ENCODE results near the gene PFKFB4.

GRCh38 chr3:48528754-48529153, 27.8 kb downstream of the PFKFB4 start:
- TF ChIP-seq POLR2AphosphoS5 (IDR thresholded peaks at IDR 0.05) (no peak), CTCF (IDR thresholded peaks at IDR 0.05 in 8 of 11, conservative IDR thresholded peaks at IDR 0.05 in 3 of 11) (no peak)

All from spleen (tissue), 7 donors.